Parathyroid adenoma (tissue), 2 donors: ENCODE measurements around the gene HABP2.

Experiments
- H2AFZ ChIP-seq: fragments of 300-600 bp; sonication (generic); one replicate; pipeline ENCODE4 v1.7.0; 2017; ENCODE audit warnings: antibody characterized with exemption, mild to moderate bottlenecking
- H3K27ac ChIP-seq: fragments of 300-600 bp; sonication (generic); one replicate; pipeline ENCODE4 v1.7.0; 2017
- H3K27me3 ChIP-seq: fragments of 300-600 bp; sonication (generic); one replicate; pipeline ENCODE4 v1.7.0; 2017; ENCODE audit warnings: low read length; ENCODE audit not compliant: control insufficient read depth, insufficient read depth
- H3K36me3 ChIP-seq: fragments of 300-600 bp; sonication (generic); one replicate; pipeline ENCODE4 v1.7.0; 2017; ENCODE audit warnings: low read length; ENCODE audit not compliant: control insufficient read depth, insufficient read depth
- H3K4me1 ChIP-seq: fragments of 300-600 bp; sonication (generic); one replicate; pipeline ENCODE4 v1.7.0; 2017; ENCODE audit warnings: control low read depth
- H3K4me2 ChIP-seq: fragments of 300-600 bp; sonication (generic); one replicate; pipeline ENCODE4 v1.7.0; 2017; ENCODE audit warnings: low read length
- H3K4me3 ChIP-seq: fragments of 300-600 bp; sonication (generic); one replicate; pipeline ENCODE4 v1.7.0; 2017; ENCODE audit warnings: low read depth, low read length
- H3K79me2 ChIP-seq: fragments of 300-600 bp; sonication (generic); one replicate; pipeline ENCODE4 v1.7.0; 2017; ENCODE audit warnings: control low read depth
- H3K9ac ChIP-seq: fragments of 300-600 bp; sonication (generic); one replicate; pipeline ENCODE4 v1.7.0; 2017; ENCODE audit warnings: mild to moderate bottlenecking
- H3K9me3 ChIP-seq: fragments of 300-600 bp; sonication (generic); one replicate; pipeline ENCODE4 v1.7.0; 2017; ENCODE audit warnings: low read length; ENCODE audit not compliant: control insufficient read depth
- TF ChIP-seq, protein P1 (sequence below): fragments of 300-600 bp; sonication (generic); IDR thresholded peaks from one replicate; pipeline ENCODE4 v1.7.0; 2017; ENCODE audit warnings: antibody characterized with exemption, mild to moderate bottlenecking
- donor health status: primary hyperparathyroidism.

HABP2 gene

DNA sequence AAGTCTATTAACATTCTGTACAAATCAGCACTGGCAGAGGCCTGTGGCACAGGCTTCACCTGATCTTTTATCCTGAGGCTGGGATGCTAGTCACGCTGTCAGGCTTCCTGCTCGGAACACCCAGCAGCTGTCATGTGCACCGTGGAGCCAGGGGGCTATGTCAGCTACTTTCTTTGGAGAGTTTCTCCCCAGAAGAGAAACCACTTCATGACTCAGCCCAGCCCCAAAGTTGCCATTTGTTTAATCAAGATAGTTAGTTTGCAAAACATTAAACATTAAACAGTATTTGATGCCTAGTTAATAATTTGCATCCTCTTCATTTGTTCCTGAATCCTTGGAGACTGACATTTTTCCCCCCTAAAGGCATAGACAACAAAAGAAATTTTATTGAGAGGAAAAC is at the start of gene HABP2:
HABP2 (plus strand) TSS at position 353 of the 400 bp plus-strand sequence. CDS start 69 bp downstream, outside the sequence.
- TF ChIP-seq, protein P1, sequence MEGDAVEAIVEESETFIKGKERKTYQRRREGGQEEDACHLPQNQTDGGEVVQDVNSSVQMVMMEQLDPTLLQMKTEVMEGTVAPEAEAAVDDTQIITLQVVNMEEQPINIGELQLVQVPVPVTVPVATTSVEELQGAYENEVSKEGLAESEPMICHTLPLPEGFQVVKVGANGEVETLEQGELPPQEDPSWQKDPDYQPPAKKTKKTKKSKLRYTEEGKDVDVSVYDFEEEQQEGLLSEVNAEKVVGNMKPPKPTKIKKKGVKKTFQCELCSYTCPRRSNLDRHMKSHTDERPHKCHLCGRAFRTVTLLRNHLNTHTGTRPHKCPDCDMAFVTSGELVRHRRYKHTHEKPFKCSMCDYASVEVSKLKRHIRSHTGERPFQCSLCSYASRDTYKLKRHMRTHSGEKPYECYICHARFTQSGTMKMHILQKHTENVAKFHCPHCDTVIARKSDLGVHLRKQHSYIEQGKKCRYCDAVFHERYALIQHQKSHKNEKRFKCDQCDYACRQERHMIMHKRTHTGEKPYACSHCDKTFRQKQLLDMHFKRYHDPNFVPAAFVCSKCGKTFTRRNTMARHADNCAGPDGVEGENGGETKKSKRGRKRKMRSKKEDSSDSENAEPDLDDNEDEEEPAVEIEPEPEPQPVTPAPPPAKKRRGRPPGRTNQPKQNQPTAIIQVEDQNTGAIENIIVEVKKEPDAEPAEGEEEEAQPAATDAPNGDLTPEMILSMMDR, result no peak
- Histone ChIP-seq H3K9me3 (no peaks in the 10 kb centered on the region), H3K36me3 (no peaks in the 10 kb centered on the region), H3K9ac (no peak within 1 kb of the TSS), H2AFZ (no peak within 1 kb of the TSS), H3K79me2 (no peaks in the 10 kb centered on the region), H3K4me3 (no peak within 1 kb of the TSS), H3K4me2 (no peak within 1 kb of the TSS), H3K27me3 (no peaks in the 10 kb centered on the region), H3K4me1 (peaks cover 4% of the 10 kb centered on the region), H3K27ac (no peak within 1 kb of the TSS)

DNA sequence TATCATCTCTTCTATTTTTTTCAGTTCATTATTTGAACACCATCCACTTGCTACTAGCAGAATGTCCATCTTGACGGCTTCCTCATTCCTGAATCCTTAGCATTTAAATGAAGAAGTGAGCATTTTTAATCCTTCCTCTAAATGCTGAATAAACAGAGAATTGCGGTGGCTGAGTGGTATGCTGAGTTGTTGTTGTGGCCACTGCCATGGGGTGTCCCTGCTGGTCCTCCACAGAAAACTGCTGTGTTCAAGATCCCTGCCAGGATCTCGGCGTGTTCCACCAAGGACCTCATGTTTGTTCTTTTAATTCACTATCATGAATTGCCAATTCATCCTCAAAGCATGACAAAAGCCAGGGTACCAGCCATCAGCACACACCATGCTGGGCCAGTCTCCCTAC is 48.9 kb upstream of the HABP2 start:
- H3K4me3 ChIP-seq, result no peak overlapping the region
- TF ChIP-seq, protein P1, result no peak
- H3K4me2 ChIP-seq, result no peak overlapping the region
- no peak overlapping the region for H3K9ac ChIP-seq
- H3K4me1 ChIP-seq, result no peaks in the 10 kb centered on the region
- no peak overlapping the region for H2AFZ ChIP-seq
- H3K27ac ChIP-seq, result no peak overlapping the region
- no peaks in the 10 kb centered on the region for H3K9me3 ChIP-seq
- H3K79me2 ChIP-seq, result no peaks in the 10 kb centered on the region
- no peaks in the 10 kb centered on the region for H3K27me3 ChIP-seq
- no peaks in the 10 kb centered on the region for H3K36me3 ChIP-seq

GRCh38 chr10:113504423-113504822 is 48.4 kb upstream of the HABP2 start:
- TF ChIP-seq, protein P1, result no peak
- no peak overlapping the region for H3K4me3 ChIP-seq
- H3K9me3 ChIP-seq, result no peaks in the 10 kb centered on the region
- no peak overlapping the region for H3K9ac ChIP-seq
- H3K36me3 ChIP-seq, result no peaks in the 10 kb centered on the region
- H3K4me2 ChIP-seq, result no peak overlapping the region
- H3K27me3 ChIP-seq, result no peaks in the 10 kb centered on the region
- no peak overlapping the region for H3K27ac ChIP-seq
- no peaks in the 10 kb centered on the region for H3K79me2 ChIP-seq
- H2AFZ ChIP-seq, result no peak overlapping the region
- H3K4me1 ChIP-seq, result no peaks in the 10 kb centered on the region

DNA sequence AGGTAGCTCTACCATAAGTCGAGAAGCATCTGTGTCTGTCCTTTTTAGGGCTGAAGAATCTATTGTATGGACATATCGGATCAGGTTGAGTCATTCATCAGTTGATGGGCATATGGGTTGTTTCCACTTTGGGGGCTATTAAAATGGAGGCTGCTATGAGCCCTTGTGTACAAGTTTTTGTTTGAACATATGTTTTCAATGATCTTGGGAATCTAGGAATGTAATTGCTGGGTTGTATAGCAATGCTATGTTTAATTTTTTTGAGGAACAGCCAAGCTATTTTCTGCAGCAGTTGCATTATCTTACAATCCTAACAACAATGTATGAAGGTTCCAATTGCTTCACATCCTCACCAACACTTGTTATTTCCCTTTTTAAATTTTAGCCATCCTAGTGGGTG is 46.4 kb upstream of the HABP2 start:
- Histone ChIP-seq H3K9ac (no peak overlapping the region), H3K4me2 (no peak overlapping the region), H3K4me1 (no peaks in the 10 kb centered on the region), H3K4me3 (no peak overlapping the region), H3K27me3 (no peaks in the 10 kb centered on the region), H3K36me3 (no peaks in the 10 kb centered on the region), H3K79me2 (no peaks in the 10 kb centered on the region), H2AFZ (no peak overlapping the region), H3K27ac (no peak overlapping the region), H3K9me3 (no peaks in the 10 kb centered on the region)
- TF ChIP-seq, protein P1, result no peak

- TF ChIP-seq, protein P1, result no peak
- no peaks in the 10 kb centered on the region for H3K36me3 ChIP-seq
- H3K9ac ChIP-seq, result no peak overlapping the region
- no peaks in the 10 kb centered on the region for H3K9me3 ChIP-seq
- H3K4me1 ChIP-seq, result no peaks in the 10 kb centered on the region
- H3K4me2 ChIP-seq, result no peak overlapping the region
- no peak overlapping the region for H2AFZ ChIP-seq
- H3K27ac ChIP-seq, result no peak overlapping the region
- H3K4me3 ChIP-seq, result no peak overlapping the region
- H3K79me2 ChIP-seq, result no peaks in the 10 kb centered on the region
- no peaks in the 10 kb centered on the region for H3K27me3 ChIP-seq
Measured at GRCh38 chr10:113511419-113511818, 41.4 kb upstream of the HABP2 start.
